OCI-LY7 (cell line): Measurements from ENCODE around the gene IFT43. TPM values are rescaled to one million over a fixed set of nuclear protein-coding genes. Genes with fewer than 3 reads are reported as not detected.

Source experiments
- Bru-seq: library from RNA; stranded (reverse); fragments of 400-500 nt; gene quantifications from one replicate; lab custom pipeline; 2021; lab: Mats Ljungman, UMichigan
- BruChase-seq, 2 experiments: library from RNA; stranded (reverse); fragments of 400-500 nt; gene quantifications; one replicate each; lab custom pipeline; 2021; lab: Mats Ljungman, UMichigan
- BruUV-seq: library from RNA; stranded (reverse); fragments of 400-500 nt; replicated peaks from 2 replicates; lab custom pipeline; 2021; lab: Mats Ljungman, UMichigan
- CTCF ChIA-PET: fragments of 300-600 bp; sonication (Branson Sonifier 250); formaldehyde crosslinking; loops from one replicate; lab custom pipeline; 2022; ENCODE audit warnings: antibody characterized with exemption; ENCODE audit not compliant: unreplicated experiment; lab: Charles Lee
- POLR2A ChIA-PET: fragments of 300-600 bp; sonication (Branson Sonifier 250); formaldehyde crosslinking; loops from one replicate; lab custom pipeline; 2022; ENCODE audit warnings: antibody characterized with exemption; lab: Charles Lee
- DNase-seq: peaks from one replicate; pipeline ENCODE4 v3.0.0-alpha.2; 2015; ENCODE audit warnings: low spot score
- H2AFZ ChIP-seq: fragments of 200-600 bp; sonication (generic), shearing (Covaris generic); 2 replicates; pipeline ENCODE4 v1.6.1; 2014; ENCODE audit warnings: mild to moderate bottlenecking, antibody characterized with exemption, low read length, moderate library complexity
- H3K27ac ChIP-seq: fragments of 200-600 bp; sonication (generic); 2 replicates; pipeline ENCODE4 v1.5.1; 2014; ENCODE audit warnings: mixed run types, low read depth, mild to moderate bottlenecking, moderate library complexity, low read length, inconsistent platforms; ENCODE audit not compliant: poor library complexity, severe bottlenecking
- H3K36me3 ChIP-seq: fragments of 200-600 bp; sonication (generic); 2 replicates; pipeline ENCODE4 v1.6.1; 2014; ENCODE audit warnings: mild to moderate bottlenecking, antibody characterized with exemption, low read length, moderate library complexity, mixed read lengths; ENCODE audit not compliant: insufficient read depth
- H3K4me1 ChIP-seq: fragments of 200-600 bp; sonication (generic); 2 replicates; pipeline ENCODE4 v1.5.1; 2014; ENCODE audit warnings: mild to moderate bottlenecking, low read length; ENCODE audit not compliant: insufficient read depth, poor library complexity, severe bottlenecking
- H3K4me2 ChIP-seq: fragments of 200-600 bp; sonication (generic); 2 replicates; pipeline ENCODE4 v1.6.1; 2014; ENCODE audit warnings: mild to moderate bottlenecking, low read length
- H3K4me3 ChIP-seq: fragments of 200-600 bp; sonication (generic); 2 replicates; pipeline ENCODE4 v1.5.1; 2014; ENCODE audit warnings: mild to moderate bottlenecking, low read depth, low read length; ENCODE audit not compliant: poor library complexity, severe bottlenecking
- H3K79me2 ChIP-seq: fragments of 200-600 bp; sonication (generic); 2 replicates; pipeline ENCODE4 v1.6.1; 2016; ENCODE audit warnings: low read depth, mild to moderate bottlenecking, low read length, moderate library complexity, mixed read lengths; ENCODE audit not compliant: insufficient read depth
- H3K9me2 ChIP-seq: fragments of 200-600 bp; sonication (generic); 2 replicates; pipeline ENCODE4 v1.6.1; 2016; ENCODE audit warnings: mild to moderate bottlenecking, low read length, mixed read lengths; ENCODE audit not compliant: insufficient read depth
- H3K9me3 ChIP-seq: fragments of 200-600 bp; sonication (generic); 2 replicates; pipeline ENCODE4 v1.6.1; 2014; ENCODE audit warnings: mild to moderate bottlenecking, mixed run types, low read length, mixed read lengths
- H4K20me1 ChIP-seq: fragments of 200-600 bp; sonication (generic); 2 replicates; pipeline ENCODE4 v1.6.1; 2014; ENCODE audit warnings: mild to moderate bottlenecking, antibody characterized with exemption, low read length, moderate library complexity, mixed read lengths; ENCODE audit not compliant: insufficient read depth
- EZH2phosphoT487 ChIP-seq: fragments of 200-600 bp; sonication (generic); IDR thresholded peaks from 2 replicates; pipeline ENCODE4 v1.6.1; 2018; ENCODE audit warnings: low read depth, borderline replicate concordance, mild to moderate bottlenecking, mixed run types, antibody characterized with exemption, low read length, moderate library complexity, mixed read lengths
- intact Hi-C: fragments of 100-400 bp; cut with micrococcal nuclease; formaldehyde crosslinking; loops from one replicate; pipeline ENCODE4 v1.10.0; 2022; ENCODE audit not compliant: unreplicated experiment
- long read RNA-seq: library from polyadenylated mRNA; stranded (forward); transcript quantifications from one replicate; pipeline ENCODE4 v2.0.0, GENCODE V29; 2022
- total RNA-seq, 2 experiments: library from RNA; depleted of rRNA in 1 of 2; stranded (reverse); fragments of >200 nt in 1 of 2; shearing (Covaris generic) in 1 of 2; gene quantifications; 2 replicates each; pipeline ENCODE4 v1.2.3, GENCODE V29; 2014 to 2022
- TF ChIP-seq, protein P1 (sequence below): fragments of 200-600 bp; sonication (generic); conservative IDR thresholded peaks from 2 replicates; pipeline ENCODE4 v1.5.1; 2014; ENCODE audit warnings: mild to moderate bottlenecking, antibody characterized with exemption, low read length, moderate library complexity, mixed read lengths

Gene IFT43
- total RNA-seq (2014; rRNA removed; shearing (Covaris generic)) (9.3 and 11.0 TPM in 2 replicates), total RNA-seq (2022) (8.7 and 13.6 TPM in 2 replicates), Bru-seq, nascent RNA (percentile 51 among the genes with signal in this experiment), BruChase-seq, experiment 1, labeled RNA remaining after a 6-hour chase (percentile 47 among the genes with signal in this experiment), BruChase-seq, experiment 2, labeled RNA remaining after a 2-hour chase (percentile 44 among the genes with signal in this experiment)
- long read RNA-seq, transcript IFT43-202 (9 exons, 833 nt): major isoform, 7 of 16 reads
- long read RNA-seq, partial matches to known transcripts: 2 of 16 reads
- long read RNA-seq, other reads (novel, unspliced or antisense): 4 of 16 reads

DNA sequence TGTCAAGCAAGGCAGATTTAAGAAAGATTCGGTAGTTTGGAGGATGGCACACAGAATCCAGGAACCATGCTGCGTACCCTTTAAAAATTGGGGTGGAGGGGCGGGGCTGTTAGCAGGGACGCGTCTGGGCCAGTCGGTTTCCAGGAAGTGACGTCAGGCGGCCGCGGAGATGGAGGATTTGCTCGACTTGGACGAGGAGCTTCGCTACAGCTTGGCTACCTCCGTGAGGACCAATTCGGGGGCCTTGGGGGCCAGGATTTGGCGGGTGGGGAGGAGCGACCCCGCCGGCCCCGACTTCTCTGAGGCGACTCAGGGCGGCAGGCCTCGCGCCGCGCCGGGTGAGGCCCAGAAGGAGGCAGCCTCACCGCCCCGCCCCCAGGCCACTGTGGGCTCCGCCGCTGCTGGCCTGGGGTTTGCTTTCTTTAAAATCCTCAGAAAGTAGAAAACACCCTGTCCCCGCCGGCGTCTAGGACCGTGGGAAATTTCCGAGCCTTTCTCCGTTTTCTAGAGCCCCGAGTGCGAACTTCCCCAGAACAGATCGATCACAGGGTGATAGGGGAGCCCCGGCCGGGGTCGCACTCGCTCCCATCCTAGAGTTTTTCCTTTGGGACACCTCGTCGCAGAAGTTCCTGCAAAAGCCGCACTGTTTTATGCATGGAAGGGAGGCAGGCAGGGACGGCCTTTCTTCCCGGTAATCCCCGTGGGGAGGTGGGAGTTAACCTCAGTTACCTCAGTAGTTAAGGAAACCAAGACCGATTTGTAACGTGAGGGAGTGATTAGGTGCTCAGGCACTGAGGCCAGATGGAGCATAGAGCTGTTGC, at the start of gene IFT43:
IFT43 (plus strand) TSS at position 146 of the 821 bp plus-strand sequence; CDS start at position 170, 24 bp downstream.
- POLR2A ChIA-PET: interaction anchor here (0.7 to 1.4 kb wide), 6 partner anchors 9 to 1165 kb away, joined by 3 to 6 read pairs (median 4); no protein-coding TSS in a partner anchor

DNA sequence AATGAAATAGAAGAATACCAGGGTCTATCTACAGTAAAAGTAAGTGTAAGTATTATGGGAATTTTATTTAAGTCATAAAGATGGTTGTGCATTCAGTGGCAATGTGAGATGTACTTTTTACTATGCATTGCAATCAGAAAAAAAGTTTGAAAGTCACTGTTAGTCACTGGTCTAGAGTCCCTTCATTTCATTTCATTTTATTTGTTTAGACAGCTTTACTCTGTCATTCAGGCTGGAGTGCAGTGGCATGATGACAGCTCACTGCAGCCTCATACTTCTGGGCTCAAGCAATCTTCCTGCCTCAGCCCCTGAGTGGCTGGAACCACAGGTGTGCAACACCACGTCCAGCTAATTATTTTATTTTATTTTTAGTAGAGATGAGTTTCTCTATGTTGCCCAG, 46.4 kb upstream of the IFT43 start:
- Histone ChIP-seq H3K36me3 (no peaks in the 10 kb centered on the region), H3K4me2 (no peak overlapping the region), H3K9me3 (no peaks in the 10 kb centered on the region), H3K27ac (no peak overlapping the region), H3K4me3 (no peak overlapping the region), H2AFZ (no peak overlapping the region), H3K9me2 (no peaks in the 10 kb centered on the region), H4K20me1 (no peaks in the 10 kb centered on the region), H3K4me1 (no peaks in the 10 kb centered on the region), H3K79me2 (no peaks in the 10 kb centered on the region)
- ChIA-PET CTCF (no interaction called here), POLR2A (interaction anchor here (0.6 to 1.1 kb wide), 3 partner anchors 16 to 702 kb away, joined by 3 to 7 read pairs (median 3); no protein-coding TSS in a partner anchor)
- no TSS peak for BruUV-seq
- TF ChIP-seq, protein P1, sequence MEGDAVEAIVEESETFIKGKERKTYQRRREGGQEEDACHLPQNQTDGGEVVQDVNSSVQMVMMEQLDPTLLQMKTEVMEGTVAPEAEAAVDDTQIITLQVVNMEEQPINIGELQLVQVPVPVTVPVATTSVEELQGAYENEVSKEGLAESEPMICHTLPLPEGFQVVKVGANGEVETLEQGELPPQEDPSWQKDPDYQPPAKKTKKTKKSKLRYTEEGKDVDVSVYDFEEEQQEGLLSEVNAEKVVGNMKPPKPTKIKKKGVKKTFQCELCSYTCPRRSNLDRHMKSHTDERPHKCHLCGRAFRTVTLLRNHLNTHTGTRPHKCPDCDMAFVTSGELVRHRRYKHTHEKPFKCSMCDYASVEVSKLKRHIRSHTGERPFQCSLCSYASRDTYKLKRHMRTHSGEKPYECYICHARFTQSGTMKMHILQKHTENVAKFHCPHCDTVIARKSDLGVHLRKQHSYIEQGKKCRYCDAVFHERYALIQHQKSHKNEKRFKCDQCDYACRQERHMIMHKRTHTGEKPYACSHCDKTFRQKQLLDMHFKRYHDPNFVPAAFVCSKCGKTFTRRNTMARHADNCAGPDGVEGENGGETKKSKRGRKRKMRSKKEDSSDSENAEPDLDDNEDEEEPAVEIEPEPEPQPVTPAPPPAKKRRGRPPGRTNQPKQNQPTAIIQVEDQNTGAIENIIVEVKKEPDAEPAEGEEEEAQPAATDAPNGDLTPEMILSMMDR: no peak
- no peak for TF ChIP-seq EZH2phosphoT487
- DNase-seq: no peak
- intact Hi-C loops: no loop called here

More for the DNA sequence above, at the start of gene IFT43:
- peak within 1 kb of the TSS; percentile 99 for H3K4me2 ChIP-seq
- peak within 1 kb of the TSS; percentile 95 for H3K4me3 ChIP-seq
- H4K20me1 ChIP-seq: no peaks in the 10 kb centered on the region
- H2AFZ ChIP-seq: peak within 1 kb of the TSS; percentile 98
- DNase-seq: peak; percentile 76
- H3K27ac ChIP-seq: no peak within 1 kb of the TSS
- H3K36me3 ChIP-seq: no peaks in the 10 kb centered on the region
- no peaks in the 10 kb centered on the region for H3K9me3 ChIP-seq
- H3K4me1 ChIP-seq: peaks cover 25% of the 10 kb centered on the region
- intact Hi-C loops: no loop called here
- BruUV-seq: no TSS peak
- CTCF ChIA-PET: interaction anchor here (0.9 kb wide), 1 partner anchor 80 kb away, joined by 4 read pairs; no protein-coding TSS in a partner anchor
- no peak for TF ChIP-seq EZH2phosphoT487
- TF ChIP-seq, protein P1: no peak
- no peaks in the 10 kb centered on the region for H3K79me2 ChIP-seq
- H3K9me2 ChIP-seq: no peaks in the 10 kb centered on the region
